HG02852 (cell line): ENCODE measurements around the gene FLOT2.
"Not testable (repeated sequence)": the region's sequence is repeated elsewhere in the genome, so short reads cannot be mapped to it uniquely, and the experiment has no call there.

Experiments used
- ATAC-seq: cut with Tn5 transposase; IDR thresholded peaks from one replicate; pipeline ENCODE4 v1.9.1; 2021; ENCODE audit warnings: mild to moderate bottlenecking, moderate library complexity; ENCODE audit not compliant: unreplicated experiment

Gene FLOT2

GRCh38 chr17:28896884-28897768, at the start of gene FLOT2:
Gene FLOT2, minus strand, starts transcription at chr17:28897733. Its CDS starts 159 bp downstream, at chr17:28897574.
- no peak for ATAC-seq

- no peak for ATAC-seq
Observed at GRCh38 chr17:28946239-28946638, 48.7 kb upstream of the FLOT2 start.

- no peak for ATAC-seq
Observed at GRCh38 chr17:28944862-28945741, 47.6 kb upstream of the FLOT2 start.

- no peak for ATAC-seq
Observed at GRCh38 chr17:28944343-28944742, 46.8 kb upstream of the FLOT2 start.

- ATAC-seq, result no peak
Observed at GRCh38 chr17:28942925-28943324, 45.4 kb upstream of the FLOT2 start.

- no peak for ATAC-seq
Observed at GRCh38 chr17:28941251-28941650, 43.7 kb upstream of the FLOT2 start.

GRCh38 chr17:28940675-28941074, 43.1 kb upstream of the FLOT2 start:
- no peak for ATAC-seq

GRCh38 chr17:28940142-28940541, 42.6 kb upstream of the FLOT2 start:
- no peak for ATAC-seq

GRCh38 chr17:28938552-28938951, 41.0 kb upstream of the FLOT2 start:
- ATAC-seq, result no peak

GRCh38 chr17:28937044-28937729, 39.7 kb upstream of the FLOT2 start:
- no peak for ATAC-seq

GRCh38 chr17:28935744-28936460, 38.4 kb upstream of the FLOT2 start:
- no peak for ATAC-seq

- ATAC-seq, result not testable (repeated sequence)
Observed at GRCh38 chr17:28934508-28934907, 37.0 kb upstream of the FLOT2 start.

GRCh38 chr17:28929787-28930186, 32.3 kb upstream of the FLOT2 start:
- ATAC-seq, result no peak

- ATAC-seq, result no peak
Observed at GRCh38 chr17:28928061-28928460, 30.5 kb upstream of the FLOT2 start.

- no peak for ATAC-seq
Observed at GRCh38 chr17:28926786-28927185, 29.3 kb upstream of the FLOT2 start.

GRCh38 chr17:28926366-28926765, 28.8 kb upstream of the FLOT2 start:
- ATAC-seq, result no peak

GRCh38 chr17:28925912-28926365, 28.4 kb upstream of the FLOT2 start:
- ATAC-seq, result no peak

GRCh38 chr17:28920201-28920600, 22.7 kb upstream of the FLOT2 start:
- ATAC-seq, result no peak

- no peak for ATAC-seq
Observed at GRCh38 chr17:28918295-28918694, 20.8 kb upstream of the FLOT2 start.

- ATAC-seq, result no peak
Observed at GRCh38 chr17:28917465-28917864, 19.9 kb upstream of the FLOT2 start.
